GM12872 (cell line): ENCODE measurements around the gene ZNF134.

Source experiments
- CTCF ChIP-seq: IDR thresholded peaks from 3 replicates; pipeline ENCODE4 v1.5.1; 2011; ENCODE audit warnings: low read depth, mild to moderate bottlenecking, low read length, moderate library complexity; ENCODE audit not compliant: insufficient read depth

The ZNF134 gene

GRCh38 chr19:57613941-57614743, at the start of gene ZNF134:
Gene ZNF134 (plus strand): TSS chr19:57614242. CDS start chr19:57619469, 5,227 bp downstream.
- TF ChIP-seq CTCF = 0 out of 3 replicates have a peak, but pooled peaks have one; percentile 2

GRCh38 chr19:57566396-57567265, 47.4 kb upstream of the ZNF134 start:
- TF ChIP-seq CTCF = no peak

- TF ChIP-seq CTCF = no peak
These were observed 43.3 kb upstream of the ZNF134 start for GRCh38 chr19:57570707-57571106.

GRCh38 chr19:57572415-57572947, 41.6 kb upstream of the ZNF134 start:
- no peak for TF ChIP-seq CTCF

- no peak for TF ChIP-seq CTCF
These were observed 37.4 kb upstream of the ZNF134 start for GRCh38 chr19:57576661-57577060.

GRCh38 chr19:57578487-57579205, 35.4 kb upstream of the ZNF134 start, which contains the start of gene ZNF416:
Gene ZNF416 (minus strand): TSS chr19:57578911. CDS start chr19:57578704, 207 bp downstream.
- TF ChIP-seq CTCF = no peak; the same call in 2 of the 3 replicates

- no peak for TF ChIP-seq CTCF
These were observed 30.9 kb upstream of the ZNF134 start for GRCh38 chr19:57583104-57583520.
